HG03342 (cell line): ENCODE measurements around the gene ZSCAN22.

ENCODE experiments used
- ATAC-seq: cut with Tn5 transposase; IDR thresholded peaks from one replicate; pipeline ENCODE4 v1.9.1; 2021; ENCODE audit warnings: mild to moderate bottlenecking, moderate library complexity; ENCODE audit not compliant: unreplicated experiment

The ZSCAN22 gene

DNA sequence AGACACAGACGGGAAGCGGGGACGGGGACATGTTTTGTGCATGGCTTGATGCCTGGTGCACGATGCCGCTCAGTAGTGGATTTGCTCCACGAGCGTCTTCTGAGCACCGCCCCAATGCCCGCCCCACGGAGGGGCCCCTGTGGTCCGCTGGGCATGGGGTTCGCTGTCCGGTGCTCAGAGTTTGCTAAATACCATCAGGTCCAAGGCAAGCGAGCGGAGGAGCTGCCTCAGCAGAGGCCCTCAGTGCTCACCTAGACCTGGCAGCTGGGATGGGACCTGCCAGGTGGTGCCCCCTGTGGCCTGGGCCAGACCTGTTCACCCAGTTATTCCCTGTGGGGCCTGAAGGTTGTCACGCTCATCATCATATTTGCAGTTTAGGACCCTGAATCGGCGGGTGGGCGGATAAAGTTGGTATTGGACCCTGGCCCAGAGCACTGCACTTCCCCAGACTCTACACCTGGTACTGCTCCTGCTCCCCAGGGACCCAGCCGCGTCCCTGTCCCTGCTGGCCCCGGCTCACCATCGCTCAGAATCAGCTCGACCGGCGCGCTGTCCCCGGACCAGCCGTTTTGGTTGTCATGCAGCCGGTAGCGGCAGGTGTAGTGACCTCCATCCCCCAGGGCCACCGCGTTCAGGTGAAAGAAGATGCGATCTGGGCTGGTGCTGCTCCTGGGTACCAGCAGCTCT lies 24.2 kb downstream of the ZSCAN22 start:
- ATAC-seq: no peak

DNA sequence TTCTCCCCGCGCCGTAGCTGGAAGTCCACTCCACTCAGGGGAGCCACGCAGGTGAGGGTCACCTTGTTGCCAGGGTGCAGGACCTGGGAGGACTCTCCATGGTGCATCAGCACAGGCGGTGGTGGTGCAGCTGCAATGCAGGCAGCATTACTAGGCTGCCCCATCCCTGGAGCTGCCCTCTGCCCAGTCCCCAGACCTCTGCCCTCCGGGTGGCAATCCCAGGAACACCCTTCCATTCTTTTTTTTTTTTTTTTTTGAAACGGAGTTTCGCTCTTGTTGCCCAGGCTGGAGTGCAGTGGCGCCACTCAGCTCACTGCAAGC lies 24.7 kb downstream of the ZSCAN22 start:
- ATAC-seq: no peak

DNA sequence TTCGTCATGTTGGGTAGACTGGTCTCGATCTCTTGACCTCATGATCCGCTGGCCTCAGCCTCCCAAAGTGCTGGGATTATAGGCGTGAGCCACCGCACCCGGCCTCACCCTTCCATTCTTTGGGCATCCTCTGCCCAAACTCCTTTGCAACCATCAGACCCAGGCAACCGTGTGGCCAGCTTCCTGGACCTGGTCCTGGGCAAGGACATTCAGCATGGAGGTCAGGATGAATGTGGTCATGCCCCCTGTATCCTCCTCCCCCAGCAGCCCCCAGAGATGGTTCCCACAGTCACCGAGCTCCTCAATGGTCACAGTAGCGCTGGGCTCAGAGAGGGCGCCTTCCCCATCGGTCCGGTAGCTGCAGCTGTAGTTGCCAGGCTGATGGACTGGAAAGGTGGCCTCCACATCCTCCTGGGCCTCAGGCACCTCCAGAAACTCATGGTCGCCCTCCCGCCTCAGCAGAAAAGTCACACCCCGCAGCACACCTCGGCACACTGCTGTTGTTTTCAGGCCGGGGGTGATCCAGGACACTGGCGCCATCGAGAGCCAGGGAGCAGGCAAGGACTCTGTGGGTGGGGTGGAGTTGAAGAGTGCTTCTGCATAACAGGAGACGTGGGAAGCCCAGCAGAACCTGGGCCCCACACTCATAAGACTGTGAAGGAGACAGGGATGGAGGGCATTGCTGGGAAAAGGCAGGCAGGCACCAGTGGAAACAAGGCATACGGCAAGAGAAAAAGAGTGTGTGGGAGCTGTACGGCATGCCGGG lies 25.4 kb downstream of the ZSCAN22 start:
- ATAC-seq: no peak

DNA sequence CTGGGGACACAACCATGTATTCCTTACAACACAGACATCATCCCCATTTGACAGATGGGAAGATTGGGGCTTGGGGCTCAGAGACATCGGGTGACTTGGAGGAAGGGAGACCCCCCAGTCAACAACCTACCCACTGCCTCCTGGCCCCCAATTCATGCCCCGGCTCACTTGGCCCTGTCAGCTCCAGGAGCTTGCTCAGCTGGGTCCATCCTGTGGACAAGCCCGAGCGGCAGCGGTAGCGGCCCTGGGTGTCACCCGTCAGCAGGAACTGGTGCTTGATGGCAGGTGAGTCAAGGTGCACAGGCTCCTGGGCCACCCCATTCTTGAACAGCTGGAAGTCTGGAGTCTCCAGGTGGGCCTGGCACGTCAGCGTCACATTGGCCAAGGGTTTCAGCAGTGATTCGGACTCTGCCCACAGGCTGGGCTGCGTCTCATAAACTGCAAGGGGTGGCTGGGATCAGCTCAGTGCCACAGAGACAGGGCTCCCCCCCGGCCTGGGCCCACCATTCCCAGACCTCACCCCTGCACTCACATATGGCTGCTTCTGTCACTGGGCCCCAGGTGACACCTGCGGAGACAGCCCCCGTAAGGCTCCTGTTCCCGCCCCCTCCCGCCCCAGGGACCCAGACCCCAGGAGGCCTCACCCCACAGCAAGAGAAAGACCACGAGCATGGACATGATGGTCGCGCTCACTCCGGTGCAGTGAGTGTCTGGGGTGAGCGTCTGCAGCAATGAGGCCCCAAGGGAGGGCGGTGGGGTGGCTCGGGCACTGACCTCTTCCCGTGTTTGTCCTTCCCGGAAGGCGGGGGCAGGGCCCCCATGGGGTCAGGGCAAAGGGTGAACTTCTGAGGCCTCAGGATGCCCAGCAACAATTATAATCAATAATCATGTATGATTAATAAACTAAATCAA lies 26.2 kb downstream of the ZSCAN22 start, which contains the start of gene A1BG:
Gene A1BG (minus strand): TSS at position 733 of the 912 bp plus-strand sequence. CDS start 55 bp downstream, at position 678.
- no peak for ATAC-seq

DNA sequence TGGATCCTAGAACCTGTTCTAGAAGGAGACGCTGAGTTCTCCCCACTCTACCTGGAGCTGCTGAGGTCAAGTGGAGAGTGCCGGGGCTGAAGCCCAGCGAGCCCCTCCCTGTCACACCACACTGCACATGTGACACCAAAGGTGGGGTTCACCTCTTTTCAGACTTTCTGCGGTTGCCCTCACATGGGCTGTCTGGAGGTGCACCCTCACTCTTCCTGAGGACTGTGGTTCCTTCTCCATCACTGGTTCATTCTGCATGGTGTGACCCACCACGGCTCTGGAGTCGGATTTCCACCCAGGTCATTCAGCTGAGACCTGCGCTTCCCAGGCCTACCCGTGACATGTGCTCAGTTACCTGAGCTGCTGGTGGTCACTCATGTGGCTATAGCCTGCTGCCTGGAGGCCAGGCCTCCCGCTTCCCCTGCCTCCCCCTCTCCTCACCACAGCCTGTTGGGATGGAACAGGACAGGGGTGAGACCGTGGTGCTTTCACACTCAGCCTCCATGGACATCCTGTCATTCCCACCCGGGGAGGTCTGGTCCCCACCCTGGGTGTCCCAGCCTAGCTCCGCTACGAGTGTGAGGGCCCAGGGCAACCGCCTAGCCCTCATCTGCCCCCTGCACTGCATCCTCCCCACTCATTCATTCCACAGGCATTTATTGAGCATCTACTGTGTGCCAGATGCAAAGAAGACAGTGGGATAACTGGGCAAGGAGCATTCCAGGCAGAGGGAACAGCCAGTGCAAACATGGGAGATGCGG lies 27.1 kb downstream of the ZSCAN22 start:
- no peak for ATAC-seq

DNA sequence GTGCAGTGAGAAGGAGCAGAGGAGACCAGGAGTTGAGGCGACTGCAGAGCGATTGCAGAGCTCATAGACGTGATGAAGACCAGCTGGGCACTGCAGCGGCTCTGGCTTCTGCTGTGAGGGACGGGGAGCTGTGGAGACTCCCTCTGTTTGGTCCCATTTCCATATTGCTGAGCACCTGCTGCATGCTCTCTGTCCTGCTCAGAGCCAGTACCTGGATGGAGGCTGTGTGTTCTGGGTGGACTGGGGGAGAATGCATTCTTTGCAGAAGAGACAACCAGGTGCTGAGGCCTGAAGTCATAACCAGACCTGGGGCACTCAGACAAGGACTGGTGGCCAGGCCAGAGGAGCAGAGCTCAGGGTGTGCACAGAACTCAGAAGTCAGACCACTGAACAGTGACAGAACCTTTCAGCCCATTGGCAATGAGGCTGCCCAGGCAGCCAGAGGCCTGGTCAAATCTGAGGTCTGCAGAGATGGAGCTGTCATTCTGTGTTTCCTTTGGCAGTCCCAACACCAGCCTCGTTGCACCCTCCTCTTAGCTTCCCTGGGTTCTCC lies 27.8 kb downstream of the ZSCAN22 start:
- no peak for ATAC-seq

DNA sequence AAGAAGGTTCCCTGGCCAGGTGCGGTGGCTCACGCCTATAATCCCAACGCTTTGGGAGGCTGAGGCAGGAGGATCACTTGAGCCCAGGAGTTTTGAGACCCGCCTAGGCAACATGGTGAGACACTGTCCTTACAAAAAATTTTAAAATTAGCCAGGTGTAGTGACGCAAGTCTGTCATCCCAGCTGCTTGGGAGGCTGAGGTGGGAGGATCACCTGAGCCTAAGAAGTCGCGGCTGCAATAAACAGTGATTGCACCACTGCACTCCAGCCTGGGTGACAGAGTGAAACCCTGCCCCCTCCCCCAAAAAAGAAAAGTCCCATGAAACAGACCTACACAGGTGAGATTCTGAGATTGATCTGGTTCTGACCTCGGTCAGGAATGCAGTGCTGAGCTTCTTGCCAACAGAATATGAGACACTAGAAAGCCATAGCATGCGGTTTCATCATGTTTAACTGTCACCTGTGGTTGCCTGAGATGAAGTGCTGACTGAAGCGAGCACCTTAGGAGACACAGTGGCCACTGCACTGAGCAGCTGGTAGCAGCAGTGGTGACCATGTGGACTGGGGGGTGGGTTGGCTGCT lies 28.5 kb downstream of the ZSCAN22 start:
- ATAC-seq: no peak

DNA sequence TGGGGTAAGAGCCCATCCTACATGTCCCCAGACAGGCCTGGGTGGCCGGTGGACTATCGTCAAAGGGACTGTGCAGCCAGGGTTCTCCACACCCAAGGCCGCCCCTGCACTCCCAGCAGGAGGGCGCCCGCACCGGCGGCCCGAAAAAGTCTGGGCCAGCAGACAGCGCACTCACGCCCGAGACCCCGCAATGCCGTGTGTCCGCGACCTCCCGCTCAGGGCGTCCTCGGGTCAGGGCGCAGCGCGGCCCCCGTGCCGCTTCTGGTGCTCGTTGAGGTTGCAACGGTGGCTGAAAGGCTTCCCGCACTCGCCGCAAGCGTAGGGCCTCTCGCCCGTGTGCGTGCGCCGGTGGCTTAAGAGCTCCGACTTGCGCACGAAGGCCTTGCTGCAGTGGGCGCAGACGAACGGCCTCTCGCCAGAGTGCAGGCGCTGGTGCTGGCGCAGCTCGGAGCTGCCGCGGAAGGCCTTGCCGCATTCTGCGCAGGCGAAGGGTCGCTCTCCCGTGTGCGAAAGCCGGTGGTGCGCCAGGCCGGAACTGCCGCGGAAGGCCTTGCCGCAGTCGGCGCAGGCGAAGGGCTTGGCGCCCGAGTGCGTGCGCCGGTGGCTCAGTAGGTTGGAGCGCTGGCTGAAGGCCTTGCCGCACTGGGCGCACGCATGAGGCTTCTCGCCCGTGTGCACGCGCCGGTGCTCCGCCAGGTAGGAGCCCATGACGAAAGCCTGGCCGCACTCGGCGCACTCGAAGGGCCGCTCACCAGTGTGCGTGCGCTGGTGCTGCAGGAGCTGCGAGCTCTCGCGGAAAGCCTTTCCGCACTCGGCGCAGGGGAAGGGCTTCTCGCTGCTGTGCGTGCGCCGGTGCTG lies 29.3 kb downstream of the ZSCAN22 start:
- no peak for ATAC-seq

DNA sequence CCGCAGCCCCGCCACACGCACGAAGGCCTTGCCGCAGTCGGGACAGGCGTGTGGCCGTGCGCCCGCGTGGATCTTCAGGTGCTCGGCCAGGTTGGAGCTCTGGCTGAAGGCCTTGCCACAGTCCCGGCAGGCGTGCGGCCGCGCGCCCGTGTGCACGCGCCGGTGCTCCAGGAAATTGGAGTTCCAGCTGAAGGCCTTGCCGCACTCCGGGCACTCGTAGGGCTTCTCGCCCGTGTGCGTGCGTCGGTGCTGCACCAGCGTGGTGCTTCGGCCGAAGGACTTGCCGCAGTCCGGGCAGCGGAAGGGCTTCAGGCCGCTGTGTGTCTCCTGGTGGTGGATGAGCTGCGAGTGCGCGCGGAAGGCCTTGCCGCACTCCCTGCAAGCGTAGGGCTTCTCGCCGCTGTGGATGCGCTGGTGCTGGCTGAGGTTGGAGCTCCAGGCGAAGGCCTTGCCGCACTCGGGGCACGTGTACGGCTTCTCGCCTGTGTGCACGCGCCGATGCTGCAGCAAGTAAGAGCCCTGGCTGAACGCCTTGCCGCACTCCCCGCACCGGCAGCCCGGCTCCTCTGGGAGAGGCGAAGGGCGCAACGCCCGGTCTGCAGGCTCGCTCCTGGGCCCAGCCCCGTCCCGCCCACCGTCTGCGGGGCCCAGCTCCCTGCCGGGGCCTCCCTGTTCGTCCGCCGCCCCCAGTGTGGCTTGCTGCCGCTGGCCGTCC lies 30.1 kb downstream of the ZSCAN22 start:
- no peak for ATAC-seq

DNA sequence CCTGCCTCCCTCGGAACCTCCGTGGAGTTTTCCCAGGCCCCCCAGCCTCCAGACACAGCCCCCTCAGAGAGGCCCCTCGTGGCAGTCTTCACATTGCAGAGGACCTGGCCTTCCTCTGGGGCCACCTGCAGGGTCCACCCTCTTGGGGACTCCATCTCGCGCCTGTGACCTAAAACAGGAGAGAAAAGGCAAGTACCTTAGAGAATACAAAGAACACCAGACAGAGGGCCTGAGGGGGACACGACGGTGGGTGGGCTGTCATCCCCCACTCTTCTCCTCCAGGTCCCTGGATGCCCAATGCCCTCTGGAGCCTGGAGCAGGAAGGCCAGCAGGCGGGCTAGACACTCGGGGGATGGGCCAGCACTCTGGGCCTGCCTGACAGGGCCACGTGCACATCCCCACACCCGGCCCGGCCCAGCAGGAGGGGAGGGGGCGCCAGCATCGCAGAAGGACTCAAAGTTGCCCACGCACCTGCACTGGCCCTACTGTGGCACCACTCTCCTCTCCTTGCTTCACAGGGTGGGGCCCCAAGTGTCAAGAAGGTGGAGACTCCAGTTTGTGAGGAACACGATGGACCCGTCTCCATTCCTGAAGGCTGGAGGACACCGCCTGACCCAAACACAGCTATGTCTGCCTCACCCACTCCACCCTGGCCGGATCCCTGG lies 30.8 kb downstream of the ZSCAN22 start:
- ATAC-seq: no peak

DNA sequence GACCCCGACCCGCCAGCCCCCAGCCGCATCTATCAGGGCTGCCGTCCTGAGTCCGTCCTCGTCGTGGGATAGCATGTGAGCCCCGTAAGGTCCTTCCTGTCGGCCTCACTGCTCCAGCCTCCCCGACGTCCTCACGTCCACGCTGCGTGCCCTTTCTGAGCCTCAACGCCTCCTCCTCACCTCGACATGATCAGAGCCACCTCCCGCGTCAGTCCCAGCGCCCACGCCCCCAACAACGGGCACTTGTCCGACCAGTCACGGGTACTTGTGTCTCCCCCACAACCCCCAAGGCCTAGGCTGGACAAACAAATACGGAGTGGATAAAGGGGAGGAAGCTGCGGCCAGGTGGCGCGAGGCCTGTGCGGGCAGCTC lies 35.1 kb downstream of the ZSCAN22 start:
- no peak for ATAC-seq

DNA sequence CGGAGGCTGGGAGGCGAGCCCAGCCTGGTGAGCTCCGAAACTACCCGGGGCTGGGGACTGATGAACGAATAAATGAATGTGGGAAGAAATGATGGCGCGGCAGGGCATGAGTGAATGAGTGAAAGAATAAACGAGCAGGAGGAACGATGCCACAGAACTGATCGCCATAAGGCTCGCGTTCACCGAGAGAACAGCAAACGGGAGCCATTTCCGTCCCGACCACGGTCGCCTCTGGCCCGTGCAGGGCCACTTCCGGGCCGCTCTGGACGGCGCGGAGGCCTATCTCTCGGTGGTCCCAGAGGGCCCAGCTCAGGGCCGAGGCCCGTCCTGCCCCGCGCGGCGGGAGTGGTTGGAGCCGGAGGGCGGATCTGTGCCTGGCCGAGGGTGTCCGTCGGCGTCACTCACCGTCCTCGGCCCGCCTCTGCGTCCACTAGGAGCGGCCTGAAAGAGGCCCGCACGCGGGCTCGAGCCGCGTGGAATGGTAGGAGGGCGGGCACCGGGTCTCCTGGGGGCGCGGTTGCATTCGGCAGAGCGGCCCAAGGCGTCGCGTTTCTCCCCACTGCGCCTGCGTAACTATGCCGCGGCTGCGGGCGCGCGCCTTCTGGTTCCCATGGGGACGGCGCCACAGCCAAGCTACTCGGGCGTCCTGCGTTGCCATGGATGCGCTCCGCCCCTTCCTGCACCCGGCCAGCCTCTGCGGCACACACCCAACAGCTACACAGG lies 35.6 kb downstream of the ZSCAN22 start, which contains the start of gene ZNF497:
Gene ZNF497 (minus strand): TSS at position 480 of the 723 bp plus-strand sequence. CDS start 5,116 bp downstream, outside the sequence.
- ATAC-seq: peak; percentile 76

DNA sequence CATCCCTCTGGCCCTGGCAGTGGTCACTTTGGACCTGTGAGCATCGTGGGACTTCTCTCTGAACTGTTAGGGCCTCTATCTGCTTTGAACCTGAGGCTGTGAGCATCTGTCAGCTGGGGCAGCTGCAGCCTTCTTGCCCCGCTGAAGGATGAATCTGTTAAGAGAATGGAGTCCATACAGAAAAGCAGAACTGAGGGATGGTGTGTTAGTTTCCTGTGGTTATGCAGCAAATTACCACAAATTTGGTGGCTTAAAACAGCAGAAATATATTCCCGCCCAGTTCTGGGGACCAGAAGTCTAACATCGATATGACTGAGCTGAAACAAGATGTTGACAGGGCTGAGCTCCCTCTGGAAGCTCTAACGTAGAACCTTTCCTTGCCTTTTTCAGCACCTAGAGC lies 37.4 kb downstream of the ZSCAN22 start:
- no peak for ATAC-seq

DNA sequence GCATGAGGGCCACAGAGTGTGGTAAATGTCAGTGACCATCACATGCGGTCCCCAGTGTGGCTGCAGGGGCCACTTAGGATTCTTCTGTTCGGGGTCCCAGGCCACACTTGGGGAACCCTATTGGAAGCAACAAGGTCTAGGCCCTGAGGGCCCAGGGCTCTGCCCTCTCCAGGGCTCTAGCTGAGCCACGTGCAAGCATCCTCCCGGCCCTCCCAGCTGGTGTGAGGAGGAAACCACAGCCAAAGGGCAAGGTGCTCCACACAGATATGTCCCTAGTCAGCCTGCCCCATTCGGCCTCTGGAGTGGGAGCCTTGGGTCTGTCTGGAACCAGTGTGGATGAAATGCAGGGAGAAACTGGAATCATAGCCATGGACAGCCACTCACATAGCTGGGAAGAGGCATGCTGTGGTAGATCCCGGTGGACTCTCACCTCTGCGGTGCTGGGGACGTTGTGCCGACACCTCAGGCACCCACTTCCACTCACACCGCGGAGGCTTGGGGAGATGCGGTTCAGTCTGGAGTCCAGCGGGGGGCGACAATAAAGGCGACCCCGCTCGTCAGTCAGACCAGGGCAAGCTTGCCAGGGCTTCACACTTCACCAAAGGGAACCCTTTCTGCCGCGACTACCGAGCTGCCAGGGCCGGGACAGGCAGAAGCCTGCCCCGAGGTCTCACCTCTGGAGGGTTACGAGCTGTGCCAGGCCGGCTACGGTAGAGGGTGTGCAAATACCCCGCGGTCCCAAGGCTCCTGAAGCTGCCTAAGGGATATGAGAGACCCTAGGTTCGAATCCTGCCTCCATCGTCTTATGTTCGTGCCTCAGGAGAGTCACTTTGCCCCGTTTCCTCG lies 40.0 kb downstream of the ZSCAN22 start:
- ATAC-seq: no peak

DNA sequence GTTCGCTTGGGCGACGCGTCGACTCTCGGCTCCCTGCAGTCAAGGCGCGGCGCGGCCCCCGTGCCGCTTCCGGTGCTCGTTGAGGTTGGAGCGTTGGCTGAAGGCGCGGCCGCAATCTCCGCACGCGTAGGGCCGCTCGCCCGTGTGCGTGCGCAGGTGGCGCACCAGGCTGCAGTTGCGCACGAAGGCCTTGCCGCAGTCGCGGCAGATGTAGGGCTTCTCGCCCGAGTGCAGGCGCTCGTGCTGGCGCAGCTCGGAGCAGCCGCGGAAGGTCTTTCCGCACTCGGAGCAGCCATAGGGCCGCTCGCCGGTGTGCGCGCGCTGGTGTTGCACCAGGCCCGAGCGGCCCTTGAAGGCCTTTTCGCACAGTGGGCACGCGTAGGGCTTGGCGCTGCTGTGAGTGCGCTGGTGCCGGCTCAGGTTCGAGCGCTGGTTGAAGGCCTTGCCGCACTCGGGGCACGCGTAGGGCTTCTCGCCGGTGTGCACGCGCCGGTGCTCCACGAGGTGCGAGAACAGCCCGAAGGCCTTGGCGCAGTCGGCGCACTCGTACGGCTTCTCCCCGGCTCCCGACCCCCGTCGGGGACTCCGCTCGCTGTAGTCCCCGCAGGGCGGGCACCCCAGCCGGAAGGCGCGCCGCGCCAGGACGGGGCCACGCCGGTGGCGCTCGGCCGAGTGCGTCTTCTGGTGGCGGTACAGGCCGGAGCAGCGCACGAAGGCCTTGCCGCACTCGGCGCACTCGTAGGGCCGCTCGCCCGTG lies 41.1 kb downstream of the ZSCAN22 start:
- ATAC-seq: no peak
